K562 (cell line): ENCODE results near the gene ATF1. TPM values are rescaled to one million over a fixed set of nuclear protein-coding genes. Genes with fewer than 3 reads are reported as not detected.

Source experiments
- ATAC-seq: fragments of 200-7000 bp; cut with Tn5 transposase; 3 replicates; pipeline ENCODE4 v1.9.1; 2020; ENCODE audit warnings: moderate library complexity
- BruUV-seq: library from RNA; stranded (reverse); fragments of 400-500 nt; replicated peaks from 2 replicates; lab custom pipeline; 2021; lab: Mats Ljungman, UMichigan
- CTCF ChIA-PET: fragments of 300-600 bp; formaldehyde crosslinking; extraction: SDS; loops from one replicate; lab custom pipeline; 2021; ENCODE audit warnings: low intra/inter-chr PET ratio; lab: Yijun Ruan, JAX
- POLR2A ChIA-PET: fragments of 300-600, 350-650 bp; sonication (Branson Sonifier 250); formaldehyde crosslinking; extraction: SDS; loops from one replicate; lab custom pipeline; 2021; ENCODE audit warnings: antibody characterized with exemption, inconsistent platforms; lab: Yijun Ruan, JAX
- DNase-seq, 4 experiments: peaks; one replicate each; pipeline versions ENCODE4 v3.0.0 to v3.0.0-alpha.2; 2011 to 2018; ENCODE audit warnings: low spot score in 3 of 4, mixed read lengths in 3 of 4; ENCODE audit errors: extremely low read depth in 1 of 4
- FAIRE-seq: peaks from 2 replicates; lab custom pipeline; 2011; peaks lifted over from hg19 to GRCh38; lab: Jason Lieb, UNC
- H2AFZ ChIP-seq: 2 replicates; pipeline ENCODE4 v1.6.0; 2011; ENCODE audit warnings: low read depth, low read length, control low read depth, inconsistent platforms
- H3K27ac ChIP-seq: fragments of 200-600 bp; 3 replicates; pipeline ENCODE4 v1.8.0; 2011; ENCODE audit warnings: low read depth, mild to moderate bottlenecking, control low read depth, inconsistent platforms, low read length, moderate library complexity, mixed read lengths; ENCODE audit errors: extremely low read depth
- H3K27me3 ChIP-seq, 2 experiments: fragments of 300-600 bp in 1 of 2; 2 replicates in 1 of 2; 3 replicates in 1 of 2; pipeline versions ENCODE4 v1.6.0 to v1.8.0; 2011; ENCODE audit warnings: inconsistent platforms in 2 of 2, low read length in 2 of 2, mild to moderate bottlenecking in 1 of 2, mixed read lengths in 1 of 2, moderate library complexity in 1 of 2; ENCODE audit not compliant: control insufficient read depth in 2 of 2, insufficient read depth in 2 of 2
- H3K36me3 ChIP-seq: fragments of 300-600 bp; 3 replicates; pipeline ENCODE4 v1.8.0; 2011; ENCODE audit warnings: mild to moderate bottlenecking, low read length, inconsistent platforms; ENCODE audit not compliant: control insufficient read depth, insufficient read depth
- H3K4me1 ChIP-seq, 2 experiments: fragments of 200-600 bp in 1 of 2; replicated peaks in 1 of 2; 2 replicates in 1 of 2; 3 replicates in 1 of 2; pipeline versions ENCODE4 v1.5.1 to v1.8.0; 2011; ENCODE audit warnings: inconsistent platforms in 2 of 2, low read length in 2 of 2, mild to moderate bottlenecking in 1 of 2, mixed read lengths in 1 of 2, moderate library complexity in 1 of 2; ENCODE audit not compliant: control insufficient read depth in 2 of 2, insufficient read depth in 2 of 2
- H3K4me2 ChIP-seq: 2 replicates; pipeline ENCODE4 v1.6.1; 2011; ENCODE audit warnings: low read length, control low read depth, inconsistent platforms, mixed read lengths; ENCODE audit not compliant: insufficient read depth
- H3K4me3 ChIP-seq: fragments of 200-600 bp; sonication (generic), shearing (Covaris generic); 2 replicates; pipeline ENCODE4 v1.5.1; 2016; ENCODE audit warnings: control low read depth, inconsistent platforms
- H3K79me2 ChIP-seq: fragments of 200-600 bp; 3 replicates; pipeline ENCODE4 v1.8.0; 2011; ENCODE audit warnings: low read length, inconsistent platforms; ENCODE audit not compliant: control insufficient read depth, insufficient read depth
- H3K9ac ChIP-seq, 2 experiments: 2 replicates each; pipeline versions ENCODE4 v1.6.0 to v1.6.1; 2011; ENCODE audit warnings: low read depth in 2 of 2, low read length in 2 of 2, control low read depth in 1 of 2, inconsistent platforms in 1 of 2, mild to moderate bottlenecking in 1 of 2, mixed read lengths in 1 of 2; ENCODE audit not compliant: insufficient read depth in 1 of 2
- H3K9me1 ChIP-seq: one replicate; pipeline ENCODE4 v1.6.0; 2011; ENCODE audit warnings: inconsistent platforms, mild to moderate bottlenecking, low read length, moderate library complexity; ENCODE audit not compliant: control insufficient read depth, insufficient read depth
- H3K9me3 ChIP-seq: replicated peaks from 2 replicates; pipeline ENCODE4 v1.5.1; 2011; ENCODE audit warnings: low read depth, low read length, inconsistent platforms; ENCODE audit not compliant: control insufficient read depth, insufficient read depth
- H4K20me1 ChIP-seq: replicated peaks from 2 replicates; pipeline ENCODE4 v1.6.1; 2011; ENCODE audit warnings: low read length, inconsistent platforms, mixed read lengths; ENCODE audit not compliant: control insufficient read depth, insufficient read depth
- LEF1 ChIP-seq: fragments of 450-650 bp; IDR thresholded peaks from 2 replicates; pipeline ENCODE4 v1.6.1; 2016; ENCODE audit warnings: mild to moderate bottlenecking
- RFX5 ChIP-seq: IDR thresholded peaks from 2 replicates; pipeline ENCODE4 v1.6.1; 2011; ENCODE audit warnings: low read depth, mild to moderate bottlenecking, improper control_type of control experiment, low read length
- ZFP36 ChIP-seq: fragments of 150-350 bp; IDR thresholded peaks from 2 replicates; pipeline ENCODE4 v1.6.1; 2018; ENCODE audit warnings: low read length, low read depth; ENCODE audit not compliant: partially characterized antibody
- WGBS: fragments of 100-300 bp; shearing (Covaris generic); methylation state at CpG from one replicate; pipeline ENCODE4 v1.1.6; 2016; ENCODE audit warnings: low coverage, mixed read lengths; ENCODE audit not compliant: insufficient coverage; ENCODE audit errors: missing lambda C conversion rate; 5-methylcytosine and 5-hydroxymethylcytosine counted together
- in situ Hi-C: fragments of 300-500 bp; cut with MboI; formaldehyde crosslinking; loops from 4 replicates; pipeline ENCODE4 v1.15.0; 2018; ENCODE audit warnings: inconsistent platforms, mixed read lengths
- intact Hi-C: fragments of 100-400 bp; cut with micrococcal nuclease; formaldehyde crosslinking; loops from 2 replicates; pipeline ENCODE4 v1.14.2; 2022
- polyA plus RNA-seq, 8 experiments: library from polyadenylated mRNA; depleted of rRNA in 4 of 8; stranded (reverse) in 5 of 8; unstranded in 3 of 8; fragments of >200 nt; fragmentation: Nextera tagmentation in 2 of 8; fragmentation: Illumina TruSeq in 1 of 8; extraction: Ambion mirVana in 2 of 8; extraction: Trizol in 1 of 8; gene quantifications; 2 replicates each; pipeline versions ENCODE4 v1.2.1 to v1.2.3, GENCODE V29; 2011 to 2014; ENCODE audit warnings: inconsistent platforms in 1 of 8, missing spikeins in 1 of 8
- total RNA-seq, 7 experiments: library from RNA; depleted of rRNA in 6 of 7; stranded (reverse); fragments of >200 nt in 6 of 7; fragmentation: Illumina TruSeq in 2 of 7; extraction: Trizol in 2 of 7; gene quantifications; 2 replicates each; pipeline versions ENCODE4 v1.2.1 to v1.2.3, GENCODE V29; 2011 to 2021; ENCODE audit warnings: low replicate concordance in 1 of 7
- TF ChIP-seq, protein P1 (sequence below): fragments of 450-650 bp; IDR thresholded peaks from 2 replicates; pipeline ENCODE4 v1.6.1; 2018; ENCODE audit warnings: mild to moderate bottlenecking, low read depth; ENCODE audit not compliant: partially characterized antibody

Gene ATF1
- total and polyA plus RNA-seq, 9 of the 15 experiments (the other 6 are each of a cell fraction or from before 2014, with no cell fraction given): 19.8 to 83.5 (median 51.4) TPM

DNA sequence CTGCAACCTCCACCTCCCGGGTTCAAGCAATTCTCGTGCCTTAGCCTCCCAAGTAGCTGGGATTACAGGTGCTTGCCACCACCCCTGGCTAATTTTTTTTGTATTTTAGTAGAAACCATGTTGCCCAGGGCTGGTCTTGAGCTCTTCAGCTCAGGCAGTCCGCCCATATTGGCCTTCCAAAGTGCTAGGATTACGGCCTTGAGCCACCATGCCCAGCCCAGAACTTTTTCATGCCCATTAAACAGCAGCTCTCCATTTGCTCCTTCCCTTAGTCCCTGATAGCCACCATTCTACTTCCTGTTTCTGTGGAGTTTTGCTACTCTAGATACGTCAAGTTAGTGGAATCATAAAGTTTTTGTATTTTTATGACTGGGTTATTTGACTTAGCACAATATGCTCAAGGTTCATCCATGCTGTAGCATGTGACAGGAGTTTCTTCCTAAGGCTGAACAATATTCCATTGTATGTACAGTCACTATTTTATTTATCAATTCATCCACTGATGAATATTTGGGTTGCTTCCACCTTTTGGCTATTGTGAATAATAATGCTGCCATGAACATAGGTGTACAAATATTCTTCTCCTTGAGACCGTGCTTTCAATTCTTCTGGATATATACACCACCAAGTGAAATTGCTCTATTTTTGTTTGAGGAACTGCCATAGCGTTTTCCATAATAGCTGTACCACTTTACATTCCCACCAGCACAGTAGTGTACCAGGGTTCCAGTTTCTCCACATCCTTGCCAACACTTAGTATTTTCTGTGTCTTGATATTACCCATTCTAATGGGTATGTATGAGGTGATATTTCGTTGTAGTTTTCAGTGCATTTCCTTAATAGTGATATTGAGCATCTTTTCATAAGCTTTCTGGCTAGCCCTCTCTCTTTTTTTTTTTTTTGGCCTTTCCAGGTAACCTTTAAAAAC lies 15.0 kb downstream of the ATF1 start:
- Histone ChIP-seq H2AFZ (no peak overlapping the region), H4K20me1 (no peaks in the 10 kb centered on the region), H3K4me1 (no peaks in the 10 kb centered on the region; a peak in 2 of 5 replicates), H3K9me1 (no peaks in the 10 kb centered on the region), H3K9ac (no peak overlapping the region), H3K4me2 (no peak overlapping the region), H3K36me3 (peaks cover 33% of the 10 kb centered on the region; the same call in 2 of the 3 replicates), H3K4me3 (no peak overlapping the region), H3K27ac (no peak overlapping the region), H3K27me3 (no peaks in the 10 kb centered on the region), H3K9me3 (no peaks in the 10 kb centered on the region), H3K79me2 (peaks cover 59% of the 10 kb centered on the region)
- ATAC-seq: no peak
- ChIA-PET CTCF (no interaction called here), POLR2A (interaction anchor here (0.7 to 1.3 kb wide), 2 partner anchors 13 to 489 kb away, joined by 4 to 5 read pairs; no protein-coding TSS in a partner anchor)
- no peak for DNase-seq
- FAIRE-seq: no peak
- WGBS: 87% methylated on average over 8 of the region's 8 CpGs
- TF ChIP-seq LEF1 (no peak), ZFP36 (peak; percentile 55), RFX5 (no peak)
- TF ChIP-seq, protein P1, sequence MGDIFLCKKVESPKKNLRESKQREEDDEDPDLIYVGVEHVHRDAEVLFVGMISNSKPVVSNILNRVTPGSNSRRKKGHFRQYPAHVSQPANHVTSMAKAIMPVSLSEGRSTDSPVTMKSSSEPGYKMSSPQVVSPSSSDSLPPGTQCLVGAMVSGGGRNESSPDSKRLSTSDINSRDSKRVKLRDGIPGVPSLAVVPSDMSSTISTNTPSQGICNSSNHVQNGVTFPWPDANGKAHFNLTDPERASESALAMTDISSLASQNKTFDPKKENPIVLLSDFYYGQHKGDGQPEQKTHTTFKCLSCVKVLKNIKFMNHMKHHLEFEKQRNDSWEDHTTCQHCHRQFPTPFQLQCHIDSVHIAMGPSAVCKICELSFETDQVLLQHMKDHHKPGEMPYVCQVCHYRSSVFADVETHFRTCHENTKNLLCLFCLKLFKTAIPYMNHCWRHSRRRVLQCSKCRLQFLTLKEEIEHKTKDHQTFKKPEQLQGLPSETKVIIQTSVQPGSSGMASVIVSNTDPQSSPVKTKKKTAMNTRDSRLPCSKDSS: no peak
- in situ Hi-C loops (no loop called here), intact Hi-C loops (no loop called here)
- BruUV-seq: no TSS peak
